ENCODE results near the gene AGMO.

Gene AGMO

DNA sequence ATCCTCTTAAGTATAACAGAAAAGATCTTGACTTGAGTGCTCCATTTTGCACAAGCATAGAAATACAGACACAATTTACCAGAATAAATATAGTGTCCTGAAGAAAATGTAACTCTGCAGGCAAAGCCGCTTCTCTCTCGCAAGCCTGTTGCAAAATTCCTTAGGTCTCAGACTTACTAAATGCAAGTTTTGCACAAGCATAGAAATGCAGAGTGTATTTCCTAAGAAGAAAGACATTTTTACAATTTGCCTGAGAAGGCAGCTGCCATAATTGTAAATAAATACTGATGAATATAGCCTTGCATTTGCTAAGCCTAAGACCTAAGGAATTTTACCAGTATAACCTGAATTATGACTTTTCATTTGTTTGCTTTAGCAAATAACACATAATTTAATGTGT is 67.1 kb downstream of the AGMO start:
- FAIRE-seq = no peak

GRCh38 chr7:15491361-15491760 is 70.5 kb downstream of the AGMO start:
- no peak for FAIRE-seq

DNA sequence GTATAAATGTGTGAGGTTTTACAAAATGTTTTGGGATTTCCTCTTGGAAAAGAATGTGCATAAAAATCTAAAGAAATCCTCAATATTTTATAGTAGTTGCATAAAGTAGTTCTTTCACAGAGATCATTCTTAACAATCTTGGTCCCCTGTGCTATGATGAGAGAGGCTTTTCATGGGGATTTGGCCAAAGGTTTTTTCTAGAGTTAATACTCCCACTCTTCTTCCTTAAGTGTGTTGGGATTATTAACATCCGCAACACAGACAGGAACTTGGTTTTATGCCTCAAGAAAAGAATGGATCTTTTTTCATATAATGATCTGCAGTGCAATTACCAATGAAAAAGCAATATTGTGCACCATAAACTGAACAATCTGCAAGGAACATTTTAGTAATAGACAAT is 71.5 kb downstream of the AGMO start:
- no peak for FAIRE-seq

DNA sequence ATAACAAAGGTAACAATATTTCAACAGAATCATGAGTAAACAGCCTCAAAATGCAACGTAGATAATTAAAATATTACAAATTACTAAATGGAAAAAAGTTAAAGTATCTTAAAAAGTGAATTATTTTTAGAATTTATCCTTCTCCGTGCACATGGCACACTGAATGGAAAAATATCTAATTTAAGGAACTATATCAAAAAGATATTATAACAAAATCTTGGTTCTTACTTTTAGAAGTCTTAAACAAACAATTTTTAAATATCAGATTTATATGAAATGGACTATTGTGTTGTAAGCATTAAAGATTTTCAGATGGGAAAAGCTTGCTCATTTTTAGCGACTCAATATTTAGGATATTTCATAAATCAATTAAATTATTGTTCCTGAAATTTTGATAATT is 72.0 kb downstream of the AGMO start:
- no peak for FAIRE-seq

- no peak for FAIRE-seq
Observed at GRCh38 chr7:15489383-15489782, 72.4 kb downstream of the AGMO start.

DNA sequence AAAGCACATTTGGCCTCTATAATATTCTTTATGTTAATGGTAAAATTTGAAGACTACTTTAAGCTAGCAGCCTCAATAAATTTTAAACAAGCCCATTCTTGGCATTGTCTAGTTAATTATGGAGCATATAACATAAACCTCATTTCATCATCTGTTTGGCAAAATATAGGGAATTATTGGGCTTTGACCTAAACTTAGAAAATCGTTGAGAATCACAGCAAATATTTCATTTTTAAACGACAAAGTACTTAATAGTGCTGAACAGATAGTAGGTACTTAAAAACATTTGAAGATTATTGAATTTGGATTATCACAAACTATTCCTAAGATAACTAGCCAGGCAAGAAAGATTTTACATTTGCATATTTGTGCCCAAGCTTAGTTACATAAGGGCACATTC is 73.4 kb downstream of the AGMO start:
- no peak for FAIRE-seq

DNA sequence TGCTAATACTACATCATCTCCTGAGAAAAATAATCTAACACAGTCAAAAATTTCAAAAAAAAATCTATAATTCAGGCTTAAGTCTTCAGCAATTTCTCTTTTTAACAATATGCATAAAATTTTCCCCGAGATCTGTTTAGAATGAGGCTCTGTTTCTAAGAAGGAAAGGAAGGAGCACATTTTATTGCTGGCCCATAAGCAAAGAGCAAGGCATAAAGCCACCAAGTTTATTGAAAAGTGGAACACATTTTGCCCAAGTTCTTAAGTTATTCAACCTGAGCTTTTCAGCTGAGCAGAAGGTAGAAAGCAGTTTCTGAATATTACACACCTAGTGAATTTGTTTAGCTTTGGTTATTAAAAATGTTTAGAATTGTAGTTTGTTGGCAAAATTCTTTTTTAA is 73.9 kb downstream of the AGMO start:
- FAIRE-seq = no peak

DNA sequence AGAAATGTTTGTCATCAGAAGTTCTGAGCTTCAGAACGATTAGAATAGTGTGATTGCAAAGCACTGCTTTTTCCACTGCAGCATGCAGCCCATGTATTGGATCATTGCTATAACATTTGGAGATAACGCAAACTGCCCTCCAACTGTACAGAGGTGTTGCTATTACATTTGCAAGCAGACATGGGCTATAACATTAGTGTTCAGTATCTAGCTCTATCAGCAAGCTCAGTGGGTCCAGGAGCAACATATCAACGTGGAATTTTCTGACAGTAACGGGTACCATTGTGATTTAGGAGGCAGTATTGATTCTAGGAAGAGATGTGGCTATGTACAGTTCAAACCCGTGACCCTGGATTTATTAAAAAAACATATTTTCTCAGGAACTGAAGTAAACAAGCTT is 75.8 kb downstream of the AGMO start:
- no peak for FAIRE-seq

GRCh38 chr7:15485431-15485830 is 76.4 kb downstream of the AGMO start:
- no peak for FAIRE-seq

GRCh38 chr7:15481132-15481531 is 80.7 kb downstream of the AGMO start:
- FAIRE-seq = no peak

DNA sequence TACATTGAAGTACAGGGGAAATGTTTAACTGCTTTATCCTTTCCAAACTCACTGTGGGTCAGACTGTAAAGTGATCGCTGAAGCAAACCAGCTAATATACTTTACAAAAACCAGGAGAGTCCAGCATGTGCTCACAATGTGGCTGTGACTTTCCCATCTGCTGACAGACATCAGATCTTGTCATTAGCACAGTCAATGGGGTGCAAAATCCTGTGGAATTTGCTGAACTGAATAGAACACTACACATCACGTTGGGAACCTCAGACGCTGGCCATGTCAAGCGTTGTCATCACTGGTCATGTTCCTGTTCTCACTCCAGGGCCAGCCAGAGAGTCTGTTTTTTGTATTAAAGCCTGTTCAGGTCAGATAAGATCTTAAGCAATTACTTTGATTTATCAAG is 83.4 kb downstream of the AGMO start:
- no peak for FAIRE-seq

GRCh38 chr7:15476531-15476918 is 85.3 kb downstream of the AGMO start:
- FAIRE-seq = no peak

GRCh38 chr7:15475808-15476530 is 85.8 kb downstream of the AGMO start:
- no peak for FAIRE-seq

DNA sequence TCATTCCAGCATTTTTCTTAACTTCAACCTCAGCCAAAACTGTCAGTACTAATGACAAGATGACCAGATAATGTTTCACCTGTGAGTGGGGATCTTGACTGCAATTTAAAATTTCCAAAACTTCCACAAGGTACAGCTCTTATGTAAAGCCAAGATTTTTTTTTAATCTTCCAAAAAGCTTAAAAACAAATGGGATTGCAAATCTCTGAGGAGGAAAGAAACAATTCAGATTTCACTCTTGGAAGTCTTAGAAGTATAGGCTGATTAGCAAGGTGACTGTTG is 90.2 kb downstream of the AGMO start:
- no peak for FAIRE-seq

GRCh38 chr7:15470825-15471668 is 90.8 kb downstream of the AGMO start:
- no peak for FAIRE-seq

DNA sequence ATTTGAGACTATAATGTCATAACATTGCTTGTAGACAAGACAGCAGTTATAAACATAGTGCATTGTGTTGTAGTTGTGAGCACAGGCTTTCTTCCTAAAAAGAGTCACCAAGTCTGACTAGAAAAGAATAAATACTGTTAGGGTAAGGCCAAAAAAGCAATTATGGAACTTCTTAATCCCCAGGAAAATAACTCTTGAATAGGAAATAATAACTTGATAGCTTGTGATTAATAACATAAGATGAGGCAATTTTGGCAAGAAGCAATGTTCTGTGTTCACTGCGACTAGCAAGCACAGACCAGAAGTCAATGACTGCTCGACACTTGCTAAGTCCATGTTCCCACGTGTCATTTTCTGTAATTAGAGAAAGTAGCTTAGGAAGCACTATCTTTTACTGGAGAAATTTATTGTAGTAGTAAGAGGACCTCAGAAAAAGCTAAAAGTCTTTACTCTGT is 97.1 kb downstream of the AGMO start:
- no peak for FAIRE-seq

GRCh38 chr7:15463801-15464666 is 97.8 kb downstream of the AGMO start:
- no peak for FAIRE-seq

GRCh38 chr7:15462721-15463389 is 99.0 kb downstream of the AGMO start:
- no peak for FAIRE-seq

DNA sequence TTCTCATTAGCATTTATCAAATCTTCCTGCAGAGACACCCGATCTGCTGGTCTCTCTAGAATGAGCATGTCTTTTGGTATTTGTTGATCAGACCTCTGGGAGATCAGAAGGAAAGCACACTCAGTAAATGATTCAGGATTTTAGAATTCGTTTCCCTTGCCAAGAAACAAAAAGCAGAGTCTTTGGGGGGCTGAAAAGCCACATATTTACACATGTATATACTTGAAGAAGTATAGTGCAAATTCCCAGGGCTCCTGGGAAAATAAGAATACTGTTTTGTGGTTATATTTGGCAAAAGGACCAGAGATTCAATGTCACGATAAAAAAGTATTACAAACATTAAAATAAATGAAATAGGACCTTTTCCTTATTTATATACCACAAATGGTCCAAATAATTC is 100.2 kb downstream of the AGMO start:
- FAIRE-seq = no peak

- no peak for FAIRE-seq
Observed at GRCh38 chr7:15459018-15459615, 102.7 kb downstream of the AGMO start.

DNA sequence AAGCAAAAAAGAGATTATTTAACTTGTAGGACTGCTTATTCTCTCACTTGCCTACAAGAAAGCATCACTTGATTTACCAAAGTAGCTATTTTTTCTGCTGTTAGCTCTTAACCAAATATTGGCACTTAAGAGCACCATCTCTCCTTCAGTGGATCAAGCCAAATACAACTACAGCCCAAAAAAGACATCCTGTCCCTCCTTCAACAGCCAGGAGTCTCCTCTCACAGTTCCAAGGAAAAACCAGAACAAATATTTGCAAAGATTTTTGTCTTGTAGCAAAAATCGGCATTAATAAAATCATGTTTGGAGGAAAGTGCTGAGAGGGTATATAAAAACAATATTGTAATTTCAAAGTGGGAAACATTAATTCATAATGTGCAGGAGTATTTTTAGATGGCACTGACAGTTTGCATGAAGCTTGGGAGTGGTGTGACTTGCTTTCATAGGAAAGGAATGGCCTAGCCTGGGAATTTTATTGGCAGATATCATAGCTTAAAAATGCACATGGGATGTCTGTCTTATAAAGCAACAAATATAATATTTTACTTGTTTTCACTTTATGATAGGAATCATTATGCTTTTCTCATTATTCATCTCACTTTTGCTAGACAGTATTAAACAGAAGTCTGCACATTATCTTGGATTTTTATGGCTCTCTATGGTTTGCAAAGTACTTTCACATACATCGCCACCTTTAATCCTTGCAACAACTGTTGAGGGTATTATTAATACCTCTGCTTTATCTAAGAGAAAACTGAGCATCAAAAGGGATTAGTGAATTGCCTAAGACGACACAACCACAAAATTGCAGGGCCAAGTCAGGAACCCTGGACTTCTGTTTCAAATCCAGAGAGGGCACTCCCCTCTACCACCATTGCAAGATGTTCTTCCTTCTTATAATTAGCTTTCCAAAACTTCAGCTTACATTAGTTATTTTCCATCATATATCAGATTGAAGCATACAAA is 103.5 kb downstream of the AGMO start:
- no peak for FAIRE-seq

All from TTC549 (cell line).